GM12878 (cell line): ENCODE data around the gene COL23A1. TPM values are rescaled to one million over a fixed set of nuclear protein-coding genes. Genes with fewer than 3 reads are reported as not detected.

Source experiments
- ATAC-seq: fragments of 200-7000 bp; cut with Tn5 transposase; 3 replicates; pipeline ENCODE4 v1.9.1; 2020; ENCODE audit warnings: mild to moderate bottlenecking, moderate library complexity
- BruUV-seq: library from RNA; stranded (reverse); fragments of 400-500 nt; replicated peaks from 2 replicates; lab custom pipeline; 2021; lab: Mats Ljungman, UMichigan
- CTCF ChIA-PET: fragments of 300-600 bp; sonication (Branson Sonifier 250); formaldehyde crosslinking; extraction: SDS; loops from one replicate; lab custom pipeline; 2021; ENCODE audit warnings: inconsistent platforms; lab: Yijun Ruan, JAX
- POLR2A ChIA-PET: fragments of 350-600 bp; formaldehyde crosslinking; extraction: SDS; loops from one replicate; lab custom pipeline; 2021; ENCODE audit warnings: inconsistent platforms; lab: Charles Lee
- RAD21 ChIA-PET: fragments of 300-600 bp; sonication (Branson Sonifier 250); formaldehyde crosslinking; loops from one replicate; lab custom pipeline; 2023; ENCODE audit warnings: antibody characterized with exemption; ENCODE audit not compliant: unreplicated experiment; lab: Charles Lee
- SMC1A ChIA-PET: fragments of 300-600 bp; sonication (Branson Sonifier 250); formaldehyde crosslinking; loops from one replicate; lab custom pipeline; 2023; ENCODE audit not compliant: unreplicated experiment, uncharacterized antibody; lab: Charles Lee
- DNase-seq: peaks from one replicate; pipeline ENCODE4 v3.0.0-alpha.2; 2011; ENCODE audit warnings: low read depth, low spot score
- FAIRE-seq: peaks from 3 replicates; lab custom pipeline; 2011; peaks lifted over from hg19 to GRCh38; lab: Jason Lieb, UNC
- H2AFZ ChIP-seq: 2 replicates; pipeline ENCODE4 v1.6.0; 2011; ENCODE audit warnings: low read depth, low read length, control low read depth; ENCODE audit not compliant: control insufficient read depth
- H3K27ac ChIP-seq: 2 replicates; pipeline ENCODE4 v1.5.1; 2011; ENCODE audit warnings: control low read depth; ENCODE audit not compliant: control insufficient read depth, insufficient read depth
- H3K27me3 ChIP-seq, 2 experiments: replicated peaks in 1 of 2; 2 replicates each; pipeline versions ENCODE4 v1.6.0 to v1.6.1; 2011; ENCODE audit warnings: low read length in 1 of 2; ENCODE audit not compliant: control insufficient read depth in 2 of 2, insufficient read depth in 2 of 2
- H3K36me3 ChIP-seq, 2 experiments: 2 replicates each; pipeline ENCODE4 v1.5.1; 2011; ENCODE audit warnings: low read length in 1 of 2; ENCODE audit not compliant: control insufficient read depth in 2 of 2, insufficient read depth in 2 of 2
- H3K4me1 ChIP-seq: 2 replicates; pipeline ENCODE4 v1.6.1; 2011; ENCODE audit warnings: mild to moderate bottlenecking, low read length, moderate library complexity, mixed read lengths; ENCODE audit not compliant: control insufficient read depth, insufficient read depth
- H3K4me2 ChIP-seq: 2 replicates; pipeline ENCODE4 v1.6.0; 2011; ENCODE audit warnings: control low read depth; ENCODE audit not compliant: control insufficient read depth, insufficient read depth
- H3K4me3 ChIP-seq: fragments of 200-600 bp; sonication (generic); 2 replicates; pipeline ENCODE4 v1.5.1; 2016
- H3K79me2 ChIP-seq: 2 replicates; pipeline ENCODE4 v1.6.0; 2011; ENCODE audit warnings: low read length; ENCODE audit not compliant: control insufficient read depth, insufficient read depth
- H3K9ac ChIP-seq: 2 replicates; pipeline ENCODE4 v1.8.0; 2011; ENCODE audit warnings: low read length, control low read depth, mixed read lengths; ENCODE audit not compliant: control insufficient read depth, insufficient read depth
- H3K9me3 ChIP-seq: replicated peaks from 3 replicates; pipeline ENCODE4 v1.5.1; 2011; ENCODE audit warnings: mild to moderate bottlenecking, low read length; ENCODE audit not compliant: control insufficient read depth, insufficient read depth
- H4K20me1 ChIP-seq: 2 replicates; pipeline ENCODE4 v1.6.0; 2011; ENCODE audit not compliant: control insufficient read depth, insufficient read depth
- BCL11A ChIP-seq: IDR thresholded peaks from 2 replicates; pipeline ENCODE4 v1.6.1; 2011; ENCODE audit warnings: low read depth, low read length
- BRCA1 ChIP-seq: IDR thresholded peaks from 2 replicates; pipeline ENCODE4 v1.6.1; 2011; ENCODE audit warnings: low read depth, low read length, improper control_type of control experiment
- EP300 ChIP-seq, 2 experiments: fragments of 150-350 bp in 1 of 2; IDR thresholded peaks; 2 replicates each; pipeline ENCODE4 v1.6.1; 2011 to 2012; ENCODE audit warnings: low read depth in 2 of 2, low read length in 2 of 2, borderline replicate concordance in 1 of 2, improper control_type of control experiment in 1 of 2, inconsistent platforms in 1 of 2; ENCODE audit not compliant: control insufficient read depth in 1 of 2
- MYB ChIP-seq: fragments of 150-350 bp; IDR thresholded peaks from 2 replicates; pipeline ENCODE4 v1.6.1; 2014; ENCODE audit warnings: mild to moderate bottlenecking, low read depth, low read length, borderline replicate concordance
- NFYB ChIP-seq: IDR thresholded peaks from 2 replicates; pipeline ENCODE4 v1.6.1; 2011; ENCODE audit warnings: low read depth, mild to moderate bottlenecking, low read length, improper control_type of control experiment, moderate library complexity; ENCODE audit not compliant: insufficient read depth
- SREBF2 ChIP-seq: IDR thresholded peaks from 2 replicates; pipeline ENCODE4 v1.6.1; 2012; ENCODE audit warnings: mild to moderate bottlenecking, low read length
- TARDBP ChIP-seq: IDR thresholded peaks from 2 replicates; pipeline ENCODE4 v1.6.1; 2016; ENCODE audit warnings: borderline replicate concordance
- YBX1 ChIP-seq: fragments of 450-650 bp; IDR thresholded peaks from 2 replicates; pipeline ENCODE4 v1.6.1; 2016; ENCODE audit warnings: antibody characterized with exemption
- WGBS: methylation state at CpG from one replicate; pipeline ENCODE4 v1.1.6; 2016; ENCODE audit warnings: low lambda C conversion rate; ENCODE audit not compliant: insufficient replicate concordance, insufficient coverage; ENCODE audit errors: missing lambda C conversion rate; 5-methylcytosine and 5-hydroxymethylcytosine counted together
- in situ Hi-C: fragments of 300-500 bp; cut with MboI; formaldehyde crosslinking; loops from 9 replicates; pipeline ENCODE4 v1.14.3; 2018; ENCODE audit warnings: mixed read lengths
- intact Hi-C: fragments of 100-400 bp; cut with micrococcal nuclease; formaldehyde crosslinking; loops from one replicate; pipeline ENCODE4 v1.14.2; 2022; ENCODE audit not compliant: unreplicated experiment
- polyA plus RNA-seq, 11 experiments: library from polyadenylated mRNA; depleted of rRNA in 4 of 11; unstranded in 6 of 11; stranded (reverse) in 5 of 11; fragments of >200 nt; fragmentation: Nextera tagmentation in 4 of 11; fragmentation: Illumina TruSeq in 1 of 11; extraction: Ambion mirVana in 4 of 11; extraction: Trizol in 1 of 11; gene quantifications; 1 replicate in 1 of 11; 2 replicates in 10 of 11; pipeline versions ENCODE4 v1.2.1 to v1.2.3, GENCODE V29; 2011 to 2016; ENCODE audit warnings: inconsistent platforms in 2 of 11, missing spikeins in 2 of 11, low read depth in 1 of 11
- total RNA-seq, 4 experiments: library from RNA; depleted of rRNA in 3 of 4; stranded (reverse); fragments of >200 nt in 3 of 4; fragmentation: Illumina TruSeq in 1 of 4; extraction: Trizol in 1 of 4; gene quantifications; 2 replicates each; pipeline versions ENCODE4 v1.2.1 to v1.2.3, GENCODE V29; 2013 to 2021
- TF ChIP-seq, protein P1 (sequence below): IDR thresholded peaks from 2 replicates; pipeline ENCODE4 v1.6.1; 2011; ENCODE audit warnings: mild to moderate bottlenecking, low read depth, low read length, moderate library complexity; ENCODE audit not compliant: insufficient replicate concordance

The COL23A1 gene
- total and polyA plus RNA-seq, 10 of the 15 experiments (the other 5 are each of a cell fraction or from before 2014, with no cell fraction given): 0.03 to 0.83 (median 0.09) TPM; not detected in 5

DNA sequence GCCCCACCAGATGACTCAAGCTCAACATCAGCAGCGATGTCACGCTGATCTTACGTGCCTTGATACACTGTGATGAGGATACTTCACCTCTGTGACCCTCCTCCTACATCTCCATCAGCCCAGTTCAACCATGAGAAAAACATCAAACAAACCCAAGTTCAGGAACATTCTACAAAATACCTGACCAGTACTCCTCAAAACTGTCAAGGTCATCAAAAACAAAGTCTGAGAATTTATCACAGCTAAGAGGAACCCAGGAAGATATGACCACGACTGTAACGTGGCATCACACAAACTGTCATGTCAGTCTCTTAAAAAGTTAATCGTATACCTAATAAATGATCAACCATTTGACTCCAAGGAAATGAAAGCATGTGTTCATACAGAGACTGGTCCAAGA, 90.8 kb downstream of the COL23A1 start:
- ChIA-PET RAD21 (no interaction called here), POLR2A (no interaction called here), CTCF (no interaction called here), SMC1A (no interaction called here)
- Histone ChIP-seq H4K20me1 (no peaks in the 10 kb centered on the region), H3K4me2 (no peak overlapping the region), H3K4me1 (no peaks in the 10 kb centered on the region), H3K9me3 (no peaks in the 10 kb centered on the region), H3K27me3 (no peaks in the 10 kb centered on the region), H3K79me2 (no peaks in the 10 kb centered on the region), H3K36me3 (no peaks in the 10 kb centered on the region)
- in situ Hi-C loops: no loop called here
- ATAC-seq: no peak
- WGBS: 67% methylated on average over 6 of the region's 6 CpGs
- FAIRE-seq: no peak
- BruUV-seq: no TSS peak
- DNase-seq: no peak
- TF ChIP-seq YBX1: no peak
- no peak for TF ChIP-seq NFYB
- no peak for TF ChIP-seq EP300 (IDR thresholded peaks at IDR 0.05; ENCODE audit: borderline replicate concordance in 1 of 2, control insufficient read depth in 1 of 2, low read depth in 2 of 2, low read length in 2 of 2)
- no peak for TF ChIP-seq MYB
- TF ChIP-seq, protein P1, sequence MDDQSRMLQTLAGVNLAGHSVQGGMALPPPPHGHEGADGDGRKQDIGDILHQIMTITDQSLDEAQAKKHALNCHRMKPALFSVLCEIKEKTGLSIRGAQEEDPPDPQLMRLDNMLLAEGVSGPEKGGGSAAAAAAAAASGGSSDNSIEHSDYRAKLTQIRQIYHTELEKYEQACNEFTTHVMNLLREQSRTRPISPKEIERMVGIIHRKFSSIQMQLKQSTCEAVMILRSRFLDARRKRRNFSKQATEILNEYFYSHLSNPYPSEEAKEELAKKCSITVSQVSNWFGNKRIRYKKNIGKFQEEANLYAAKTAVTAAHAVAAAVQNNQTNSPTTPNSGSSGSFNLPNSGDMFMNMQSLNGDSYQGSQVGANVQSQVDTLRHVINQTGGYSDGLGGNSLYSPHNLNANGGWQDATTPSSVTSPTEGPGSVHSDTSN: no peak
- no peak for TF ChIP-seq BCL11A
- TF ChIP-seq TARDBP: no peak
- no peak for TF ChIP-seq BRCA1
- no peak for TF ChIP-seq SREBF2
- TF ChIP-seq, all 136 proteins: peak for 0
- Histone ChIP-seq H3K4me3 (no peak overlapping the region), H3K9ac (no peak overlapping the region), H3K27ac (no peak overlapping the region), H2AFZ (no peak overlapping the region)
- intact Hi-C loops: no loop called here
